ELF-1 (cell line): Measurements from ENCODE around the gene SLC36A1.
A peak's percentile ranks its signal among the peaks of the same experiment; 100 is the strongest.

ENCODE experiments used
- DNase-seq: peaks from one replicate; pipeline ENCODE4 v3.0.0-alpha.2; 2016; ENCODE audit warnings: low read depth, low spot score

SLC36A1 gene

DNA sequence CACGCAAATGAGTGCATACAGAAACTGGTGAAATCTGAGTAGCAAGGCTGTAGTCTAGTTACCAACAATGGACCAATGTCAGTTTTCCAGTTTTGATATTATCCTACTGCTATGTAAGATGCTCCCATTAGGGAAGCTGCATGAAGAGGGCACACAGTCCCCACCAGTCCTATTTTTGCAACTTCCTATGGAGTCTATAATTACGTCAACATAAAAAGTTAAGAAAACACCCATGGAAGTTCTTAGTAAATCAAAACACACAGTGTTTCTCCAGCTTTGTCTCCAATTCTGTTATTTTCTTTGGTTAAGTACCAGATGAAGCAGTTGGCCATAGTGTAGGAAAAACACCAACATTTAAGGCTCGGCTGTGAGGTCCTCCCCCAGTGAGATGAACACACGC is 85.0 kb downstream of the SLC36A1 start:
- no peak for DNase-seq

DNA sequence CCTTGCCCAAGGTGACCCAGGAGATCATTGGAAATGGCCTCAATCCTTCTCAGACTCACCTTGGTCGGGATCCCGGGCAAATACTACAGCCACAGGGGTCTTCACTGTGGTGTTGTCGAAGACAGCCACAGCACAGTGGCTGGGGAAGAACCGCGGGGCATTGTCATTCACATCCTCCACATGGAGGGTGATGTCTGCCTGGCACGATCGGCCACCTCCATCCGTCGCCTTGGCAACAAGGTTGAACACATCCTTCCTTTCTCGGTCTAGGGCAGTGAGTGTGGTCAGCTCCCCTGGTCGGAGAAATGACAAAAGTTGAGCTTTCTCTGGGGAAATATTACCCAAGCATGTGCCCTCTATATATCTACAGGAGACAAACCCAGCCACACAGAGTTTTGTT is 86.9 kb downstream of the SLC36A1 start:
- peak; percentile 21 for DNase-seq

- DNase-seq = no peak
Measured at GRCh38 chr5:151537044-151537443, 89.6 kb downstream of the SLC36A1 start.

DNA sequence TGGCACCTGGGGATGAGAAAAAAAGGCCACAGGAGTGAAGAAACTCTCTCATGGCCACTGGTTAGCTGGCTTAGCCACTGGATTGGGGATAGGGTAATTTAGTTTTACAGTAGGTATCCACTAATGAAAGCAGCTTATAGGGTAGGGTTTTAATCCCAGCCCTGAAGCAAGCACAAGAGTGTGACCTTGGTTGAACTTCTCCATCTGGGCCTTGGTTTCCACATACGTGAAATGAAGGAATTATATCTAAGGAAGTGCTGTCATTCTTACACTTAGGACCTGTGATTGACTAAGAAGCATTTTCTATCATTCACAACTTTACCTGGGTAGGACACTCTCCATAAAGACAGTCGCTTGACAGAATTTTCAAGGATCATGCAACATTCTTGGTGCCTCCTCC is 94.2 kb downstream of the SLC36A1 start:
- DNase-seq = no peak
